ENCODE results near the gene TEX28. TPM values are rescaled to one million over a fixed set of nuclear protein-coding genes. Genes with fewer than 3 reads are reported as not detected.
"Not testable (repeated sequence)": the region's sequence is repeated elsewhere in the genome, so short reads cannot be mapped to it uniquely, and the experiment has no call there.

Gene TEX28
- total and polyA plus RNA-seq, 2 experiments from 2014 or later, result not detected

DNA sequence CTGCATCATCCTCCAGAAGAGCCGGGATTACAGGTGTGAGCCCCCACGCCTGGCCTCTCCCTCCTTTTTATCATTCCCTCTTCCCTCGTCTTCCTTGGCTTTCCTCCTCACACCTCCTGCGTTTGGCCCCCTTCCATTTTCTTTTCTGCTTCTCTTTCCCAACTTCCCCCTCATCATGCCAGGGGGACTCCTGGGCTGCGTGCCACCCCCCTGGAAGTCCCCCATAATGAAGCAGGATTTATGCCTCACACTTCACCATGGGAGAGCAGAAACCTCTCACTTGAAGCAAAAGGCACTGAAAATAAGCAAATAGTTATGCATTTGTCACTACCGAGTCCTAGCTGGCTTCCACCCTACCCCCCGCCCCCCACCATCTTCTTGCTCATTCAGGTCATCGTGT, 8.6 kb upstream of the TEX28 start:
- H3K4me2 ChIP-seq, result no peak overlapping the region
- no peak overlapping the region for H3K4me3 ChIP-seq
- no peaks in the 10 kb centered on the region for H3K79me2 ChIP-seq (replicated peaks; ENCODE audit: insufficient read depth)
- Mint-ChIP-seq H3K27me3 (ENCODE audit: insufficient read depth, low read depth, poor library complexity) (peaks cover 8% of the 10 kb centered on the region), H3K4me1 (peaks cover 11% of the 10 kb centered on the region; the same call in 2 of the 3 replicates), H3K36me3 (ENCODE audit: low read depth) (no peaks in the 10 kb centered on the region), H3K9me3 (no peaks in the 10 kb centered on the region), H3K27ac (no peak overlapping the region), H3K4me3 (no peak overlapping the region)
- no peak overlapping the region for H3K27ac ChIP-seq (ENCODE audit: low read depth)
- ATAC-seq (no peak), DNase-seq (ENCODE audit: low spot score) (no peak)
- H3F3A ChIP-seq (replicated peaks; ENCODE audit: low read depth), result no peaks in the 10 kb centered on the region
- H4K20me1 ChIP-seq (replicated peaks; ENCODE audit: insufficient read depth), result no peaks in the 10 kb centered on the region
- no peaks in the 10 kb centered on the region for H3K27me3 ChIP-seq (ENCODE audit: insufficient read depth)
- no peaks in the 10 kb centered on the region for H3K36me3 ChIP-seq (ENCODE audit: insufficient read depth)
- H3K4me1 ChIP-seq (ENCODE audit: insufficient read depth), result no peaks in the 10 kb centered on the region
- H2AFZ ChIP-seq, result no peak overlapping the region
- no peaks in the 10 kb centered on the region for H3K9me2 ChIP-seq (ENCODE audit: insufficient read depth)
- TF ChIP-seq ZNF331 (CRISPR knock-in tag; IDR thresholded peaks at IDR 0.05; ENCODE audit: low read depth), result no peak
- TF ChIP-seq EZH2 (IDR thresholded peaks at IDR 0.05; ENCODE audit: low read depth, unreplicated experiment), result no peak
- TF ChIP-seq, protein P1, sequence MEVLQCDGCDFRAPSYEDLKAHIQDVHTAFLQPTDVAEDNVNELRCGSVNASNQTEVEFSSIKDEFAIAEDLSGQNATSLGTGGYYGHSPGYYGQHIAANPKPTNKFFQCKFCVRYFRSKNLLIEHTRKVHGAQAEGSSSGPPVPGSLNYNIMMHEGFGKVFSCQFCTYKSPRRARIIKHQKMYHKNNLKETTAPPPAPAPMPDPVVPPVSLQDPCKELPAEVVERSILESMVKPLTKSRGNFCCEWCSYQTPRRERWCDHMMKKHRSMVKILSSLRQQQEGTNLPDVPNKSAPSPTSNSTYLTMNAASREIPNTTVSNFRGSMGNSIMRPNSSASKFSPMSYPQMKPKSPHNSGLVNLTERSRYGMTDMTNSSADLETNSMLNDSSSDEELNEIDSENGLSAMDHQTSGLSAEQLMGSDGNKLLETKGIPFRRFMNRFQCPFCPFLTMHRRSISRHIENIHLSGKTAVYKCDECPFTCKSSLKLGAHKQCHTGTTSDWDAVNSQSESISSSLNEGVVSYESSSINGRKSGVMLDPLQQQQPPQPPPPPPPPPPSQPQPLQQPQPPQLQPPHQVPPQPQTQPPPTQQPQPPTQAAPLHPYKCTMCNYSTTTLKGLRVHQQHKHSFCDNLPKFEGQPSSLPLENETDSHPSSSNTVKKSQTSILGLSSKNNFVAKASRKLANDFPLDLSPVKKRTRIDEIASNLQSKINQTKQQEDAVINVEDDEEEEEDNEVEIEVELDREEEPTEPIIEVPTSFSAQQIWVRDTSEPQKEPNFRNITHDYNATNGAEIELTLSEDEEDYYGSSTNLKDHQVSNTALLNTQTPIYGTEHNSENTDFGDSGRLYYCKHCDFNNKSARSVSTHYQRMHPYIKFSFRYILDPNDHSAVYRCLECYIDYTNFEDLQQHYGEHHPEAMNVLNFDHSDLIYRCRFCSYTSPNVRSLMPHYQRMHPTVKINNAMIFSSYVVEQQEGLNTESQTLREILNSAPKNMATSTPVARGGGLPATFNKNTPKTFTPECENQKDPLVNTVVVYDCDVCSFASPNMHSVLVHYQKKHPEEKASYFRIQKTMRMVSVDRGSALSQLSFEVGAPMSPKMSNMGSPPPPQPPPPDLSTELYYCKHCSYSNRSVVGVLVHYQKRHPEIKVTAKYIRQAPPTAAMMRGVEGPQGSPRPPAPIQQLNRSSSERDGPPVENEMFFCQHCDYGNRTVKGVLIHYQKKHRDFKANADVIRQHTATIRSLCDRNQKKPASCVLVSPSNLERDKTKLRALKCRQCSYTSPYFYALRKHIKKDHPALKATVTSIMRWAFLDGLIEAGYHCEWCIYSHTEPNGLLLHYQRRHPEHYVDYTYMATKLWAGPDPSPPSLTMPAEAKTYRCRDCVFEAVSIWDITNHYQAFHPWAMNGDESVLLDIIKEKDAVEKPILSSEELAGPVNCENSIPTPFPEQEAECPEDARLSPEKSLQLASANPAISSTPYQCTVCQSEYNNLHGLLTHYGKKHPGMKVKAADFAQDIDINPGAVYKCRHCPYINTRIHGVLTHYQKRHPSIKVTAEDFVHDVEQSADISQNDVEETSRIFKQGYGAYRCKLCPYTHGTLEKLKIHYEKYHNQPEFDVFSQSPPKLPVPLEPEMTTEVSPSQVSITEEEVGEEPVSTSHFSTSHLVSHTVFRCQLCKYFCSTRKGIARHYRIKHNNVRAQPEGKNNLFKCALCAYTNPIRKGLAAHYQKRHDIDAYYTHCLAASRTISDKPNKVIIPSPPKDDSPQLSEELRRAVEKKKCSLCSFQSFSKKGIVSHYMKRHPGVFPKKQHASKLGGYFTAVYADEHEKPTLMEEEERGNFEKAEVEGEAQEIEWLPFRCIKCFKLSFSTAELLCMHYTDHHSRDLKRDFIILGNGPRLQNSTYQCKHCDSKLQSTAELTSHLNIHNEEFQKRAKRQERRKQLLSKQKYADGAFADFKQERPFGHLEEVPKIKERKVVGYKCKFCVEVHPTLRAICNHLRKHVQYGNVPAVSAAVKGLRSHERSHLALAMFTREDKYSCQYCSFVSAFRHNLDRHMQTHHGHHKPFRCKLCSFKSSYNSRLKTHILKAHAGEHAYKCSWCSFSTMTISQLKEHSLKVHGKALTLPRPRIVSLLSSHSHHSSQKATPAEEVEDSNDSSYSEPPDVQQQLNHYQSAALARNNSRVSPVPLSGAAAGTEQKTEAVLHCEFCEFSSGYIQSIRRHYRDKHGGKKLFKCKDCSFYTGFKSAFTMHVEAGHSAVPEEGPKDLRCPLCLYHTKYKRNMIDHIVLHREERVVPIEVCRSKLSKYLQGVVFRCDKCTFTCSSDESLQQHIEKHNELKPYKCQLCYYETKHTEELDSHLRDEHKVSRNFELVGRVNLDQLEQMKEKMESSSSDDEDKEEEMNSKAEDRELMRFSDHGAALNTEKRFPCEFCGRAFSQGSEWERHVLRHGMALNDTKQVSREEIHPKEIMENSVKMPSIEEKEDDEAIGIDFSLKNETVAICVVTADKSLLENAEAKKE (CRISPR knock-in tag; IDR thresholded peaks at IDR 0.05), result no peak

DNA sequence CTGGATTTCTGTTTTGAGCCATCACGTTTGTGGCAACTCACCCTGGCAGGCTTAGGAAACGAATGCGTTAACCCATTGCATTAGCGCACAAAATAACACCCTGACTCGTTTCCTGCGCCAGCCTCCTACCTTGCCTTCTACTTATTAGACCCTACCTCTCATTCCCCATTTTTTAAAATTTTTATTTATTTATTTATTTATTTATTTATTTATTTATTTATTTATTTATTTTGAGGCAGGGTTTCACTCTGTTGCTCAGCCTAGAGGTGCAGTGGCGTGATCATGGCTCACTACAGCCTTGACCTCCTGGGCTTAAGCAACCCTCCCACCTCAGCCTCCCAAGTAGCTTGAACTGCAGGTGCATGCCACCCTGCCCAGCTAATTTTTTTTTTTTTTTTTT, 8.1 kb upstream of the TEX28 start:
- not testable (repeated sequence) for H3K9me3 Mint-ChIP-seq; H3K4me1 ChIP-seq (ENCODE audit: insufficient read depth)

More for the DNA sequence above, 8.1 kb upstream of the TEX28 start:
- H3K4me3 ChIP-seq; H3K27me3 ChIP-seq (ENCODE audit: insufficient read depth); H3K4me3 Mint-ChIP-seq; H3K27me3 Mint-ChIP-seq (ENCODE audit: insufficient read depth, low read depth, poor library complexity); H3K4me2 ChIP-seq; H4K20me1 ChIP-seq (replicated peaks; ENCODE audit: insufficient read depth); H3K79me2 ChIP-seq (replicated peaks; ENCODE audit: insufficient read depth); H3K4me1 Mint-ChIP-seq; H3K9me2 ChIP-seq (ENCODE audit: insufficient read depth); ATAC-seq; DNase-seq (ENCODE audit: low spot score); H2AFZ ChIP-seq; H3K36me3 Mint-ChIP-seq (ENCODE audit: low read depth); H3K27ac Mint-ChIP-seq; H3F3A ChIP-seq (replicated peaks; ENCODE audit: low read depth); H3K27ac ChIP-seq (ENCODE audit: low read depth); H3K36me3 ChIP-seq (ENCODE audit: insufficient read depth): not testable (repeated sequence)
